BJ (cell line): ENCODE results near the gene TASP1. TPM values are rescaled to one million over a fixed set of nuclear protein-coding genes. Genes with fewer than 3 reads are reported as not detected.

Experiments
- CTCF ChIA-PET: fragments of 350-600 bp; formaldehyde crosslinking; extraction: SDS; loops from one replicate; lab custom pipeline; 2021; ENCODE audit warnings: antibody characterized with exemption, inconsistent platforms; lab: Yijun Ruan, JAX
- POLR2A ChIA-PET: fragments of 300-600 bp; sonication (Branson Sonifier 250); formaldehyde crosslinking; extraction: SDS; loops from one replicate; lab custom pipeline; 2021; ENCODE audit warnings: antibody characterized with exemption; lab: Charles Lee
- DNase-seq: peaks from one replicate; pipeline ENCODE4 v3.0.0-alpha.2; 2011; ENCODE audit warnings: low read depth
- H3K27me3 ChIP-seq: 2 replicates; pipeline ENCODE4 v1.6.0; 2011; ENCODE audit warnings: low read length; ENCODE audit not compliant: control insufficient read depth, insufficient read depth
- H3K36me3 ChIP-seq: 2 replicates; pipeline ENCODE4 v1.5.1; 2011; ENCODE audit warnings: low read length; ENCODE audit not compliant: control insufficient read depth, insufficient read depth
- H3K4me3 ChIP-seq: 2 replicates; pipeline ENCODE4 v1.5.1; 2011; ENCODE audit warnings: low read depth, mild to moderate bottlenecking, control low read depth, low read length
- CTCF ChIP-seq: IDR thresholded peaks from 2 replicates; pipeline ENCODE4 v1.5.1; 2011; ENCODE audit warnings: low read depth, mild to moderate bottlenecking, control low read depth, inconsistent platforms, low read length, moderate library complexity; ENCODE audit not compliant: insufficient read depth
- polyA plus RNA-seq: library from polyadenylated mRNA; depleted of rRNA; stranded (reverse); fragments of >200 nt; gene quantifications from 2 replicates; pipeline ENCODE4 v1.2.3, GENCODE V29; 2011

Gene TASP1
- polyA plus RNA-seq, 1 experiment = 5.4 TPM

GRCh38 chr20:13517831-13518230 lies 120.9 kb downstream of the TASP1 start:
- no peak for DNase-seq
- ChIA-PET POLR2A (no interaction called here), CTCF (no interaction called here)
- Histone ChIP-seq H3K4me3 (no peak overlapping the region), H3K36me3 (no peaks in the 10 kb centered on the region), H3K27me3 (no peaks in the 10 kb centered on the region)
- TF ChIP-seq CTCF = no peak

- CTCF ChIA-PET = interaction anchor here (1.1 kb wide), 1 partner anchor 254 kb away, joined by 3 read pairs; no protein-coding TSS in a partner anchor
- Histone ChIP-seq H3K27me3 (no peaks in the 10 kb centered on the region), H3K4me3 (no peak overlapping the region), H3K36me3 (no peaks in the 10 kb centered on the region)
- POLR2A ChIA-PET = no interaction called here
- DNase-seq = no peak
- TF ChIP-seq CTCF = no peak
Observed at GRCh38 chr20:13515796-13516558, 122.8 kb downstream of the TASP1 start.

- no peak for DNase-seq
- ChIA-PET POLR2A (no interaction called here), CTCF (no interaction called here)
- Histone ChIP-seq H3K4me3 (no peak overlapping the region), H3K27me3 (no peaks in the 10 kb centered on the region), H3K36me3 (no peaks in the 10 kb centered on the region)
- no peak for TF ChIP-seq CTCF
Observed at GRCh38 chr20:13515291-13515690, 123.4 kb downstream of the TASP1 start.

- Histone ChIP-seq H3K4me3 (no peak overlapping the region), H3K36me3 (no peaks in the 10 kb centered on the region), H3K27me3 (no peaks in the 10 kb centered on the region)
- CTCF ChIA-PET = no interaction called here
- POLR2A ChIA-PET = no interaction called here
- TF ChIP-seq CTCF = no peak
- no peak for DNase-seq
Observed at GRCh38 chr20:13510837-13511488, 127.8 kb downstream of the TASP1 start.

GRCh38 chr20:13507646-13508045 lies 131.1 kb downstream of the TASP1 start:
- CTCF ChIA-PET = no interaction called here

More at GRCh38 chr20:13507646-13508045, 131.1 kb downstream of the TASP1 start:
- Histone ChIP-seq H3K36me3 (no peaks in the 10 kb centered on the region), H3K4me3 (no peak overlapping the region), H3K27me3 (no peaks in the 10 kb centered on the region)
- DNase-seq = no peak
- TF ChIP-seq CTCF = no peak
- POLR2A ChIA-PET = no interaction called here
